Peyer's patch (tissue), 4 donors: ENCODE results near the gene SH3TC1. TPM values are rescaled to one million over a fixed set of nuclear protein-coding genes. Genes with fewer than 3 reads are reported as not detected.

Experiments
- DNase-seq, 3 donors: peaks; one replicate each; pipeline ENCODE4 v3.0.0-alpha.2; 2017 to 2019
- H3K27ac ChIP-seq, 4 donors: fragments of 200-600 bp; sonication (generic); one replicate each; pipeline ENCODE4 v1.5.1; 2016 to 2019
- H3K27me3 ChIP-seq, 2 donors: fragments of 200-600 bp; sonication (generic); one replicate each; pipeline ENCODE4 v1.5.1; 2019
- H3K36me3 ChIP-seq, 3 donors: fragments of 200-600 bp; sonication (generic); one replicate each; pipeline ENCODE4 v1.5.1; 2016 to 2019
- H3K4me1 ChIP-seq, 4 donors: fragments of 200-600 bp; sonication (generic); one replicate each; pipeline ENCODE4 v1.5.1; 2016 to 2019
- H3K4me3 ChIP-seq, 4 donors: fragments of 200-600 bp; sonication (generic); 1 replicate in 3 of 4; 2 replicates in 1 of 4; pipeline ENCODE4 v1.5.1; 2016 to 2019; ENCODE audit warnings: mild to moderate bottlenecking in 1 of 4
- H3K9me3 ChIP-seq, 4 donors: fragments of 200-600 bp; sonication (generic); one replicate each; pipeline ENCODE4 v1.5.1; 2016 to 2019; ENCODE audit warnings: mild to moderate bottlenecking in 1 of 4
- CTCF ChIP-seq, 6 experiments: fragments of 450-650 bp in 4 of 6; fragments of 200-600 bp in 2 of 6; sonication (generic) in 1 of 6; IDR thresholded peaks; one replicate each; pipeline ENCODE4 v1.5.1; 2017 to 2019; ENCODE audit warnings: antibody characterized with exemption in 6 of 6, mild to moderate bottlenecking in 3 of 6, moderate library complexity in 1 of 6
- POLR2A ChIP-seq, 2 donors: fragments of 450-650 bp; IDR thresholded peaks; one replicate each; pipeline ENCODE4 v1.5.1; 2017; ENCODE audit warnings: antibody characterized with exemption in 2 of 2, mild to moderate bottlenecking in 2 of 2, moderate library complexity in 2 of 2
- total RNA-seq, 4 donors: library from RNA; depleted of rRNA; stranded (reverse); fragments of >200 nt; gene quantifications; one replicate each; pipeline ENCODE4 v1.1.0, GENCODE V29; 2016

The SH3TC1 gene
- total RNA-seq, 4 donors from 2014 or later = 4.2 to 88.3 (median 11.8) TPM

- no peaks in the 10 kb centered on the region for H3K9me3 ChIP-seq
- H3K27me3 ChIP-seq = no peaks in the 10 kb centered on the region
- no peak overlapping the region for H3K27ac ChIP-seq
- H3K36me3 ChIP-seq = no peaks in the 10 kb centered on the region
- no peak overlapping the region for H3K4me3 ChIP-seq
- peaks cover 0 to 6% (median 0%) of the 10 kb centered on the region in 4 donors for H3K4me1 ChIP-seq
- TF ChIP-seq POLR2A (IDR thresholded peaks at IDR 0.05) (no peak), CTCF (IDR thresholded peaks at IDR 0.05) (peak in 5 of 6 experiments; percentile 9 to 53 (median 50))
- DNase-seq = peak; percentile 18 to 71 (median 67)
Observed at GRCh38 chr4:8267077-8267476, 68.0 kb downstream of the SH3TC1 start.

GRCh38 chr4:8268211-8268610 is 69.1 kb downstream of the SH3TC1 start:
- no peak for TF ChIP-seq POLR2A (IDR thresholded peaks at IDR 0.05)
- no peak for TF ChIP-seq CTCF (IDR thresholded peaks at IDR 0.05)
- H3K27ac ChIP-seq = no peak overlapping the region
- no peak overlapping the region for H3K4me3 ChIP-seq
- DNase-seq = no peak
- H3K36me3 ChIP-seq = no peaks in the 10 kb centered on the region
- peaks cover 0 to 18% (median 0%) of the 10 kb centered on the region in 4 donors for H3K4me1 ChIP-seq
- H3K9me3 ChIP-seq = no peaks in the 10 kb centered on the region
- H3K27me3 ChIP-seq = no peaks in the 10 kb centered on the region

GRCh38 chr4:8268901-8269534 is 69.9 kb downstream of the SH3TC1 start:
- Histone ChIP-seq H3K4me3 (peak overlapping the region in 2 of 4 donors; percentile 34 to 49), H3K27ac (peak overlapping the region in 3 of 4 donors; percentile 52 to 62 (median 56))

GRCh38 chr4:8269535-8270417 is 70.7 kb downstream of the SH3TC1 start, which contains the start of gene HTRA3:
Gene HTRA3, plus strand, starts transcription at chr4:8269754. Its CDS starts 215 bp downstream, at chr4:8269969.
- DNase-seq = peak in 1 of 3 donors; percentile 54
- Histone ChIP-seq H3K27me3 (no peaks in the 10 kb centered on the region), H3K4me1 (peaks cover 0 to 18% (median 0%) of the 10 kb centered on the region in 4 donors), H3K9me3 (no peaks in the 10 kb centered on the region), H3K27ac (peak within 1 kb of the TSS in 3 of 4 donors; percentile 52 to 62 (median 56)), H3K36me3 (no peaks in the 10 kb centered on the region), H3K4me3 (peak within 1 kb of the TSS; percentile 27 to 49 (median 40))
- no peak for TF ChIP-seq POLR2A (IDR thresholded peaks at IDR 0.05)
- no peak for TF ChIP-seq CTCF (IDR thresholded peaks at IDR 0.05)

More at GRCh38 chr4:8268901-8269534, 69.9 kb downstream of the SH3TC1 start:
- H3K9me3 ChIP-seq = no peaks in the 10 kb centered on the region
- H3K4me1 ChIP-seq = peaks cover 0 to 18% (median 0%) of the 10 kb centered on the region in 4 donors
- no peaks in the 10 kb centered on the region for H3K36me3 ChIP-seq
- TF ChIP-seq POLR2A (IDR thresholded peaks at IDR 0.05) (no peak), CTCF (IDR thresholded peaks at IDR 0.05) (no peak)
- no peak for DNase-seq
- no peaks in the 10 kb centered on the region for H3K27me3 ChIP-seq

GRCh38 chr4:8270418-8270771 is 71.3 kb downstream of the SH3TC1 start:
- TF ChIP-seq POLR2A (IDR thresholded peaks at IDR 0.05) = no peak
- no peak for TF ChIP-seq CTCF (IDR thresholded peaks at IDR 0.05)
- H3K36me3 ChIP-seq = no peaks in the 10 kb centered on the region
- no peaks in the 10 kb centered on the region for H3K9me3 ChIP-seq
- peak overlapping the region in 3 of 4 donors; percentile 52 to 62 (median 56) for H3K27ac ChIP-seq
- H3K4me1 ChIP-seq = peaks cover 0 to 21% (median 0%) of the 10 kb centered on the region in 4 donors
- peak overlapping the region; percentile 27 to 49 (median 40) for H3K4me3 ChIP-seq
- no peaks in the 10 kb centered on the region for H3K27me3 ChIP-seq
- no peak for DNase-seq
